Spleen (tissue), 13 donors: ENCODE data around the gene LIPT1. TPM values are rescaled to one million over a fixed set of nuclear protein-coding genes. Genes with fewer than 3 reads are reported as not detected.

Source experiments
- DNase-seq: peaks from one replicate; pipeline ENCODE4 v3.0.0-alpha.2; 2020
- H3K27ac ChIP-seq, 8 donors: fragments of 200-600 bp; sonication (generic) in 7 of 8; 1 replicate in 4 of 8; 2 replicates in 4 of 8; pipeline versions ENCODE4 v1.5.0 to v1.8.0; 2016 to 2021; ENCODE audit warnings: inconsistent platforms in 4 of 8, mild to moderate bottlenecking in 4 of 8, moderate library complexity in 1 of 8
- H3K27me3 ChIP-seq, 7 donors: fragments of 200-600 bp; sonication (generic) in 6 of 7; replicated peaks in 1 of 7; 1 replicate in 4 of 7; 2 replicates in 3 of 7; pipeline versions ENCODE4 v1.5.0 to v1.8.0; 2016 to 2021; ENCODE audit warnings: inconsistent platforms in 3 of 7, mild to moderate bottlenecking in 1 of 7
- H3K36me3 ChIP-seq, 6 donors: fragments of 200-600 bp; sonication (generic) in 5 of 6; 1 replicate in 4 of 6; 2 replicates in 2 of 6; pipeline versions ENCODE4 v1.5.0 to v1.8.0; 2016 to 2021; ENCODE audit warnings: inconsistent platforms in 2 of 6
- H3K4me1 ChIP-seq, 6 donors: fragments of 200-600 bp; sonication (generic) in 5 of 6; 1 replicate in 3 of 6; 2 replicates in 3 of 6; pipeline versions ENCODE4 v1.5.0 to v1.8.0; 2016 to 2021; ENCODE audit warnings: inconsistent platforms in 3 of 6
- H3K4me3 ChIP-seq, 8 donors: fragments of 200-600 bp; sonication (generic) in 7 of 8; 1 replicate in 4 of 8; 2 replicates in 4 of 8; pipeline versions ENCODE4 v1.5.0 to v1.8.0; 2016 to 2021; ENCODE audit warnings: inconsistent platforms in 4 of 8, mild to moderate bottlenecking in 4 of 8, moderate library complexity in 2 of 8
- H3K9me3 ChIP-seq, 8 donors: fragments of 200-600 bp; sonication (generic) in 7 of 8; 1 replicate in 4 of 8; 2 replicates in 4 of 8; pipeline versions ENCODE4 v1.5.0 to v1.8.0; 2016 to 2021; ENCODE audit warnings: inconsistent platforms in 4 of 8
- POLR2A ChIP-seq, 3 donors: fragments of 450-650 bp; IDR thresholded peaks; one replicate each; pipeline ENCODE4 v1.5.1; 2017; ENCODE audit warnings: antibody characterized with exemption in 3 of 3, mild to moderate bottlenecking in 1 of 3
- POLR2AphosphoS5 ChIP-seq, 3 donors: sonication (generic); formaldehyde crosslinking; IDR thresholded peaks; one replicate each; pipeline ENCODE4 v1.5.1; 2017; ENCODE audit warnings: antibody characterized with exemption in 3 of 3
- WGBS, 5 donors: extraction: QIAGEN DNeasy Blood & Tissue Kit in 3 of 5; methylation state at CpG; one replicate each; pipeline versions ENCODE4 v1.1.5 to v1.1.7; 2013 to 2018; 5-methylcytosine and 5-hydroxymethylcytosine counted together
- intact Hi-C: fragments of 100-400 bp; cut with DNase I; formaldehyde crosslinking; loops from one replicate; pipeline ENCODE4 v1.15.0; 2023; ENCODE audit warnings: low total_unique reads
- long read RNA-seq, 2 donors: transcript quantifications; one replicate each; lab custom pipeline, GENCODE V29; 2026
- polyA plus RNA-seq, 3 donors: library from polyadenylated mRNA; stranded (reverse); fragments of 200-250 nt; gene quantifications; one replicate each; pipeline ENCODE4 v1.2.1, GENCODE V29; 2013
- total RNA-seq, 7 donors: library from RNA; depleted of rRNA in 3 of 7; stranded (reverse); fragments of >200 nt in 3 of 7; fragmentation: NEBNext Ultra II Directional in 4 of 7; extraction: Animal tissue kit (Norgen Biotek cat#: 25700) in 4 of 7; gene quantifications; one replicate each; pipeline versions ENCODE4 v1.1.0 to v1.2.1, GENCODE V29; 2016 to 2021
- TF ChIP-seq, protein P1 (sequence below), 11 experiments: fragments of 200-600 bp in 7 of 11; fragments of 450-650 bp in 4 of 11; sonication (generic) in 4 of 11; IDR thresholded peaks in 8 of 11; conservative IDR thresholded peaks in 3 of 11; 1 replicate in 7 of 11; 2 replicates in 4 of 11; pipeline versions ENCODE4 v1.4.0 to v1.8.0; 2016 to 2021; ENCODE audit warnings: antibody characterized with exemption in 11 of 11, inconsistent platforms in 4 of 11, mild to moderate bottlenecking in 1 of 11
- donor health status: healthy with polysubstance abuse.
- donor health status: DM: no; HTN: no; CAD: no; lungs with moderate emphysema.
- donor health status: DM: no; HTN: no; CAD: no.
- donor health status: Bipolar disorder and iron deficiency.
- donor health status: healthy.
- donor health status: DM: no; HTN: no; CAD: no.
- donor health status: DM: yes; HTN: yes; CAD: no.

The LIPT1 gene
- total RNA-seq (10 to 100 TPM; 10.4 to 20.8 (median 15.6) TPM), polyA plus RNA-seq (10 to 100 TPM; 12.0 to 20.3 (median 17.6) TPM)
- long read RNA-seq, donor 1, partial matches to known transcripts = 0 of 4 reads
- long read RNA-seq, donor 1, other reads (novel, unspliced or antisense) = 0 of 4 reads
- long read RNA-seq, donor 2, partial matches to known transcripts = 0 of 3 reads
- long read RNA-seq, donor 2, other reads (novel, unspliced or antisense) = 0 of 3 reads

DNA sequence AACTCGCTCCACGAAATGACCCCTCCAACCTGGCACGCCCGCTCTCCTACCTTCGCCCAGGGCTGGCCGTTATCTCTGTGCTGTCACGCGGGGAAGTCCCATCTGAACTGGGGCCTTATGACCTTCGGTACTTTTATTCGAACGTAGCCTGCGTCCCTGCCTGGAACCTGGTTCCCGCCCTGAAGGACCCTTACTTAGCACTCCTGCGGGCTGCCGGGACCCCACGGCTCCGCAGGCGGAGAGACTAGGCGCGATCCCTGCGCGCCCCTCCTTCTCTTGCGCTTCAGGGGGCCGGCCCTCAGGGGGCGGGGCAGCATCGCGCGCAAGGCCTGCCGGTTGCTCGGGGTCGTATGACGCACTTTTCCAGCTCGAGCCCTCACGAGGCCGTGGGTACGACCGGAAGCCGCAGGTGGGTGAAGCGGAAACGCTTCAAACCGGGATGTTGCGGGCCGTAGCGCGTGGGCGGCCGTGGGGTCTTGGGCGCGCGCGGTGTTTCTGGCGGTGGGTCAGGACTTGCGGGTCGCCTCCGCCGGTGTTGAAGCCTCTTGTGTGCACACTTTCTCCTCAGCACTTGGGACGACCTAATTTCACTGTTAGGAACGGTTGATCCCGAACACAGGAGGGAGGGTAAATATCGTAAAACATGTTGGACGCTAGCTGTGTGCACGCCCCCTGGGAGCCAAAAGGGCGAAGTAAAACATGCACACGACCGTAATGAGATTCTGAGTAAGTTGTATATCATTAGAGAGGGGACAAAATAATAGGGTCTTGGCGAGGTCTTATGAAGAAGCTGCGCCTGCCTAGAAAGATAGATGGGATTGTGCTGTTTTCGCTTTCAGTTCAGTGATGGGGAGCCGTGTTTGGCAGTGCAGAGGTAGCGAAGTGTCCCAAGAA is at the start of gene LIPT1, which contains the start of gene TSGA10:
Gene LIPT1 (plus strand): TSS at position 325 of the 894 bp plus-strand sequence. CDS start 6,991 bp downstream, outside the sequence.
Gene TSGA10 (minus strand): TSS at position 300 of the 894 bp plus-strand sequence. CDS start 45,503 bp downstream, outside the sequence.
- Histone ChIP-seq H3K9me3 (no peaks in the 10 kb centered on the region), H3K27me3 (no peaks in the 10 kb centered on the region), H3K4me3 (peak within 1 kb of the TSS; percentile 66 to 87 (median 74)), H3K36me3 (peaks cover 0 to 30% (median 16%) of the 10 kb centered on the region in 6 donors), H3K4me1 (peaks cover 19 to 71% (median 33%) of the 10 kb centered on the region in 6 donors), H3K27ac (peak within 1 kb of the TSS; percentile 89 to 97 (median 94))
- TF ChIP-seq, protein P1, sequence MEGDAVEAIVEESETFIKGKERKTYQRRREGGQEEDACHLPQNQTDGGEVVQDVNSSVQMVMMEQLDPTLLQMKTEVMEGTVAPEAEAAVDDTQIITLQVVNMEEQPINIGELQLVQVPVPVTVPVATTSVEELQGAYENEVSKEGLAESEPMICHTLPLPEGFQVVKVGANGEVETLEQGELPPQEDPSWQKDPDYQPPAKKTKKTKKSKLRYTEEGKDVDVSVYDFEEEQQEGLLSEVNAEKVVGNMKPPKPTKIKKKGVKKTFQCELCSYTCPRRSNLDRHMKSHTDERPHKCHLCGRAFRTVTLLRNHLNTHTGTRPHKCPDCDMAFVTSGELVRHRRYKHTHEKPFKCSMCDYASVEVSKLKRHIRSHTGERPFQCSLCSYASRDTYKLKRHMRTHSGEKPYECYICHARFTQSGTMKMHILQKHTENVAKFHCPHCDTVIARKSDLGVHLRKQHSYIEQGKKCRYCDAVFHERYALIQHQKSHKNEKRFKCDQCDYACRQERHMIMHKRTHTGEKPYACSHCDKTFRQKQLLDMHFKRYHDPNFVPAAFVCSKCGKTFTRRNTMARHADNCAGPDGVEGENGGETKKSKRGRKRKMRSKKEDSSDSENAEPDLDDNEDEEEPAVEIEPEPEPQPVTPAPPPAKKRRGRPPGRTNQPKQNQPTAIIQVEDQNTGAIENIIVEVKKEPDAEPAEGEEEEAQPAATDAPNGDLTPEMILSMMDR (IDR thresholded peaks at IDR 0.05 in 8 of 11, conservative IDR thresholded peaks at IDR 0.05 in 3 of 11) = peak in 4 of 11 experiments; percentile 14 to 39 (median 30)
- TF ChIP-seq POLR2A (IDR thresholded peaks at IDR 0.05) = peak; percentile 18 to 56 (median 44)
- peak; percentile 97 to 98 (median 97) for TF ChIP-seq POLR2AphosphoS5 (IDR thresholded peaks at IDR 0.05)
- WGBS, 5 donors = 0 to 1% (median 0%) methylated on average over 36 to 70 of the region's 70 CpGs
- intact Hi-C loops = no loop called here
- DNase-seq = peak; percentile 97

DNA sequence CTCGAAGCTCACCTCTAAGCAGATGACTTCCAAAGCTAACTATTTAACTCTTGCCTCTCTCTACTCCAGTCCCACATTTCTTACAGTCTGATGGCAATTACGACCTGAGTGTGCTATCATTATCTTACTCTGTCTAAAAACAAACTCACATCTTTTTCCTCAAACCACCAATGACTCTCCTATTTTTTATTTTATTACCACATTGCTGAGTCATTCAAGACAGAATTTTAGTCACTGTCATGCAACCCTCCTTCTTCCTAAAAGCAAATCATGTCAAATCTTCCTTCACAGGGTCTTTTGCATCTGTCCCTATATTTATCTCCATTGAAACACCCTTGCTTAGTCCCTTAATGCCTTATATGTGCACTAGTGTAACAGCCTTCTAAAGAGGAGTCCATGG is 47.9 kb upstream of the LIPT1 start:
- TF ChIP-seq POLR2A (IDR thresholded peaks at IDR 0.05) (no peak), POLR2AphosphoS5 (IDR thresholded peaks at IDR 0.05) (no peak)
- TF ChIP-seq, protein P1 (IDR thresholded peaks at IDR 0.05 in 8 of 11, conservative IDR thresholded peaks at IDR 0.05 in 3 of 11) = no peak
- no peaks in the 10 kb centered on the region for H3K27me3 ChIP-seq
- H3K4me1 ChIP-seq = no peaks in the 10 kb centered on the region
- H3K27ac ChIP-seq = no peak overlapping the region
- intact Hi-C loops = no loop called here
- H3K4me3 ChIP-seq = no peak overlapping the region
- H3K9me3 ChIP-seq = no peaks in the 10 kb centered on the region
- H3K36me3 ChIP-seq = no peaks in the 10 kb centered on the region
- DNase-seq = no peak
- 45 to 54% (median 46%) methylated on average over 2 of the region's 2 CpGs for WGBS, 5 donors

DNA sequence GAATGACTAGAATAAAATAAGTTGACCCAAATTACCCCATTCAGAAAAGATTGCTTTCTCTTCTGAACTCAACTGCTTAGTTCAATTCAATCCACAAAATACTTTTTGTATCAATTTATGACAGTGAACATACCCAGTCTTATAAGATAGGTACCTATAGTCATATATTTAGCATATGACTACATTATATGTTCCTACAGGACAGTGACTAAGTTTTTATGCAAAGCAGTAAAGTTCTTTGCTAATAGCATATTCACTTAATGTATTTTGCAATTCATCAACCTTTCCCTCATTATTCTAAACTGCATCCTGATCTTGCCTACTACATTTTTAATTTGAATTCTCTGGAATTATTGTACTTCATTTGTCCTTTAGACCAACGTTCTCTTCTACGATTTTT is 43.5 kb upstream of the LIPT1 start:
- WGBS, 5 donors = 86 to 96% (median 90%) methylated on average over 2 of the region's 2 CpGs
- intact Hi-C loops = no loop called here
- H3K27ac ChIP-seq = no peak overlapping the region

More for the DNA sequence above, 43.5 kb upstream of the LIPT1 start:
- Histone ChIP-seq H3K9me3 (no peaks in the 10 kb centered on the region), H3K36me3 (no peaks in the 10 kb centered on the region), H3K4me3 (no peak overlapping the region), H3K4me1 (no peaks in the 10 kb centered on the region), H3K27me3 (no peaks in the 10 kb centered on the region)
- DNase-seq = no peak
- TF ChIP-seq POLR2A (IDR thresholded peaks at IDR 0.05) (no peak), POLR2AphosphoS5 (IDR thresholded peaks at IDR 0.05) (no peak)
- TF ChIP-seq, protein P1 (IDR thresholded peaks at IDR 0.05 in 8 of 11, conservative IDR thresholded peaks at IDR 0.05 in 3 of 11) = no peak
